WTC11 (cell line): Measurements from ENCODE around the gene LCA5L. TPM values are rescaled to one million over a fixed set of nuclear protein-coding genes. Genes with fewer than 3 reads are reported as not detected.

Experiments used
- ATAC-seq: fragments of 200-7000 bp; cut with Tn5 transposase; 2 replicates; pipeline ENCODE4 v1.10.0; 2021; ENCODE audit warnings: mild to moderate bottlenecking, moderate library complexity
- Bru-seq: library from RNA; stranded (reverse); fragments of 400-500 nt; gene quantifications from one replicate; lab custom pipeline; 2021; lab: Mats Ljungman, UMichigan
- CTCF ChIA-PET: fragments of 300-600 bp; sonication (Branson Sonifier 250); formaldehyde crosslinking; loops from one replicate; lab custom pipeline; 2021; ENCODE audit warnings: antibody characterized with exemption; lab: Charles Lee
- POLR2A ChIA-PET: fragments of 350-600 bp; sonication (Branson Sonifier 250); formaldehyde crosslinking; loops from one replicate; lab custom pipeline; 2021; ENCODE audit warnings: antibody characterized with exemption; lab: Charles Lee
- DNase-seq: peaks from one replicate; pipeline ENCODE4 v3.0.0; 2021; ENCODE audit warnings: low spot score
- H3K27ac Mint-ChIP-seq: 2 replicates; pipeline ENCODE4 v1.8.0; 2021; ENCODE audit warnings: mixed read lengths
- H3K27me3 Mint-ChIP-seq: 2 replicates; pipeline ENCODE4 v1.8.0; 2021; ENCODE audit warnings: low read depth, mild to moderate bottlenecking, moderate library complexity, mixed read lengths
- H3K36me3 Mint-ChIP-seq: 2 replicates; pipeline ENCODE4 v1.8.0; 2021; ENCODE audit warnings: mixed read lengths
- H3K4me1 Mint-ChIP-seq: 2 replicates; pipeline ENCODE4 v1.8.0; 2022; ENCODE audit warnings: mixed read lengths
- H3K4me3 Mint-ChIP-seq: 2 replicates; pipeline ENCODE4 v1.8.0; 2021; ENCODE audit warnings: mild to moderate bottlenecking, moderate library complexity, mixed read lengths
- H3K9me3 Mint-ChIP-seq: 2 replicates; pipeline ENCODE4 v1.8.0; 2021; ENCODE audit warnings: mixed read lengths
- AR ChIP-seq: fragments of 250-450 bp; sonication (Bioruptor Pico); IDR thresholded peaks from 2 replicates; pipeline ENCODE4 v1.9.0; 2021; ENCODE audit warnings: mild to moderate bottlenecking
- CREM ChIP-seq: sonication (generic); formaldehyde crosslinking; IDR thresholded peaks from 2 replicates; pipeline ENCODE4 v1.8.1; 2022; ENCODE audit warnings: mild to moderate bottlenecking, missing genetic modification reagents, moderate library complexity
- E2F5 ChIP-seq: sonication (generic); formaldehyde crosslinking; IDR thresholded peaks from 2 replicates; pipeline ENCODE4 v1.8.1; 2022; ENCODE audit warnings: mild to moderate bottlenecking, moderate library complexity, missing genetic modification reagents
- ESRRA ChIP-seq: sonication (generic); formaldehyde crosslinking; IDR thresholded peaks from 2 replicates; pipeline ENCODE4 v1.8.1; 2022; ENCODE audit warnings: mild to moderate bottlenecking, missing genetic modification reagents, borderline replicate concordance
- GTF2I ChIP-seq: fragments of 250-450 bp; sonication (Bioruptor Pico); conservative IDR thresholded peaks from 2 replicates; pipeline ENCODE4 v1.4.0; 2021; ENCODE audit warnings: mild to moderate bottlenecking
- HMGXB4 ChIP-seq: sonication (generic); formaldehyde crosslinking; IDR thresholded peaks from 2 replicates; pipeline ENCODE4 v1.8.1; 2023; ENCODE audit warnings: mild to moderate bottlenecking, moderate library complexity, missing genetic modification reagents
- IRF2 ChIP-seq: sonication (generic); formaldehyde crosslinking; IDR thresholded peaks from 2 replicates; pipeline ENCODE4 v1.8.0; 2022; ENCODE audit warnings: low read depth, missing genetic modification reagents, borderline replicate concordance
- MXD4 ChIP-seq: fragments of 250-450 bp; sonication (Bioruptor Pico); IDR thresholded peaks from 2 replicates; pipeline ENCODE4 v1.8.0; 2021; ENCODE audit warnings: mild to moderate bottlenecking, moderate library complexity, borderline replicate concordance
- MYBL2 ChIP-seq: sonication (generic); formaldehyde crosslinking; IDR thresholded peaks from 2 replicates; pipeline ENCODE4 v1.8.1; 2023; ENCODE audit warnings: mild to moderate bottlenecking, moderate library complexity, missing genetic modification reagents
- NFE2L1 ChIP-seq: sonication (generic); formaldehyde crosslinking; IDR thresholded peaks from 2 replicates; pipeline ENCODE4 v1.8.1; 2023; ENCODE audit warnings: missing genetic modification reagents
- SP1 ChIP-seq: sonication (generic); formaldehyde crosslinking; conservative IDR thresholded peaks from 2 replicates; pipeline ENCODE4 v1.8.1; 2022; ENCODE audit warnings: missing genetic modification reagents
- ZNF219 ChIP-seq: sonication (generic); formaldehyde crosslinking; IDR thresholded peaks from 2 replicates; pipeline ENCODE4 v1.8.0; 2023; ENCODE audit warnings: missing genetic modification reagents, mild to moderate bottlenecking, borderline replicate concordance
- ZNF232 ChIP-seq: sonication (generic); formaldehyde crosslinking; IDR thresholded peaks from 2 replicates; pipeline ENCODE4 v1.8.0; 2022; ENCODE audit warnings: mild to moderate bottlenecking, missing genetic modification reagents
- ZNF416 ChIP-seq: fragments of 250-450 bp; sonication (Bioruptor Pico); IDR thresholded peaks from 2 replicates; pipeline ENCODE4 v1.9.0; 2021; ENCODE audit warnings: mild to moderate bottlenecking, inconsistent platforms
- long read RNA-seq, 3 experiments: library from RNA in 1 of 3; library from capped mRNA in 1 of 3; library from polyadenylated mRNA in 1 of 3; unstranded in 2 of 3; stranded (forward) in 1 of 3; transcript quantifications; one replicate each; pipeline ENCODE4 v2.0.0, GENCODE V29; 2021
- total RNA-seq: library from RNA; stranded (reverse); gene quantifications from 3 replicates; pipeline ENCODE4 v1.2.3, GENCODE V29; 2021
- TF ChIP-seq, protein P1 (sequence below): sonication (generic); formaldehyde crosslinking; IDR thresholded peaks from 2 replicates; pipeline ENCODE4 v1.8.0; 2022; ENCODE audit warnings: mild to moderate bottlenecking, missing genetic modification reagents
- TF ChIP-seq, protein P2 (sequence below): fragments of 250-450 bp; sonication (Bioruptor Pico); IDR thresholded peaks from 2 replicates; pipeline ENCODE4 v1.8.0; 2021; ENCODE audit warnings: mild to moderate bottlenecking
- TF ChIP-seq, protein P3 (sequence below): sonication (generic); formaldehyde crosslinking; IDR thresholded peaks from 2 replicates; pipeline ENCODE4 v1.8.0; 2022; ENCODE audit warnings: mild to moderate bottlenecking, missing genetic modification reagents
- TF ChIP-seq, protein P4 (sequence below): sonication (generic); formaldehyde crosslinking; IDR thresholded peaks from 2 replicates; pipeline ENCODE4 v1.8.0; 2022; ENCODE audit warnings: missing genetic modification reagents
- TF ChIP-seq, protein P5 (sequence below): fragments of 250-450 bp; sonication (Bioruptor Pico); IDR thresholded peaks from 2 replicates; pipeline ENCODE4 v1.9.0; 2021; ENCODE audit warnings: moderate library complexity, mild to moderate bottlenecking, inconsistent platforms, borderline replicate concordance
- TF ChIP-seq, protein P6 (sequence below): fragments of 250-450 bp; sonication (Bioruptor Pico); IDR thresholded peaks from 2 replicates; pipeline ENCODE4 v1.9.0; 2021; ENCODE audit warnings: mild to moderate bottlenecking

The LCA5L gene
- 0.64 to 1.0 TPM (median 0.76 TPM) in 3 replicates for total RNA-seq
- Bru-seq, nascent RNA: percentile 28 among the genes with signal in this experiment
- long read RNA-seq, experiment 1, partial matches to known transcripts: 0 of 5 reads
- long read RNA-seq, experiment 1, other reads (novel, unspliced or antisense): 2 of 5 reads
- long read RNA-seq, experiment 2, partial matches to known transcripts: 1 of 2 reads
- long read RNA-seq, experiment 2, other reads (novel, unspliced or antisense): 1 of 2 reads
- long read RNA-seq, experiment 3, partial matches to known transcripts: 0 of 1 reads
- long read RNA-seq, experiment 3, other reads (novel, unspliced or antisense): 1 of 1 reads

DNA sequence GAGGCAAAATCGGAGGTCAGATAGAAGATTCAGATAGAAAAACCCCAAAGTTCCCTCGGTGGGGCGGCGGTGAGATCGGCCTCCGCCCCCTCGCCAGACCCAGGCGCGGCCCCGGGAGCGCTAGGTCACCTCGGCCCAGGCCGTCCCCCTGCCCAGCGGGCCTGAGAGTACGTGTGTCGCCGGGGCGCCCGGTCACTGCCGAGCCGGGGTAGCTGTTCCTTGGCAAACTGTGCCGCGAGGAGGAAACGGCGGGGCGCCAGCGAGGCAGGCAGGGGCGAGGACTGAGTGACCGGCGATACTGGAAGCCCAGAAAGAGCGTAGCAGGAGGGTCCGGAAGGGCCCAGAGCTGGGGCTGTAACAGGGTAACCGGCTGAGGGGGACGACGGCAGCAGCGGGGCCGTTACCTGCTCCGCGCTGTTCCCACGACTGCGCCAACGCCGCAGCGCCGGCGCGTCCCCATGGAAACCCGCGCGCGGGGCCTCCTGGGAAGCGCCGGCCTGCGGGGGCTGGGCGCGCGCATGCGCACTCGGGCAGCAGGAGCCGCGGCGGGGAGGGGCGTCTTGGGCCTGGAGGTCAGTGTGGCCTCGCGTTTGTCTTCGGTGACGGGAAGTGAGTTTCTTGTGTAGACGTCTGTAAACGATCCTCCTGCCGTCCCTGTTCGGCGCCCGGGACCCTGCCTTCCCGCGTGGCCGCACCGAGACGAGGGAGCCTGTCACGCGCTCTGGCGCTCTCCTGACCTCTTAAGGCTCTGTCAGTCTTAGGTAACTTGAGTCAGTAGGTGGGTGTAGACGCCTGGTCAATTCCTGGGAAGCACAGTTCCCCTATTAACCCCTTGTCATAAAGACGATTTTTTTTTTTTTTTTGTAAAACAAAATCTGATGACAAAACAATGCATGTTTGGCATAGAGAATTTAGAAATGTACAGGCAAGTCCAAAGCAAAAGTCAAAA, at the start of gene LCA5L:
TSS of gene LCA5L (minus strand) at position 458 of the 949 bp plus-strand sequence. CDS start 17,285 bp downstream, outside the sequence.
- Mint-ChIP-seq H3K9me3 (peaks cover 6% of the 10 kb centered on the region), H3K36me3 (no peaks in the 10 kb centered on the region), H3K4me3 (peak within 1 kb of the TSS; percentile 94), H3K4me1 (peaks cover 33% of the 10 kb centered on the region), H3K27me3 (peaks cover 7% of the 10 kb centered on the region), H3K27ac (peak within 1 kb of the TSS; percentile 93)
- ATAC-seq: peak; percentile 83
- ChIA-PET CTCF (interaction anchor here (1.0 to 1.1 kb wide), 2 partner anchors 58 to 436 kb away, joined by 3 read pairs; no protein-coding TSS in a partner anchor), POLR2A (no interaction called here)
- TF ChIP-seq, protein P1, sequence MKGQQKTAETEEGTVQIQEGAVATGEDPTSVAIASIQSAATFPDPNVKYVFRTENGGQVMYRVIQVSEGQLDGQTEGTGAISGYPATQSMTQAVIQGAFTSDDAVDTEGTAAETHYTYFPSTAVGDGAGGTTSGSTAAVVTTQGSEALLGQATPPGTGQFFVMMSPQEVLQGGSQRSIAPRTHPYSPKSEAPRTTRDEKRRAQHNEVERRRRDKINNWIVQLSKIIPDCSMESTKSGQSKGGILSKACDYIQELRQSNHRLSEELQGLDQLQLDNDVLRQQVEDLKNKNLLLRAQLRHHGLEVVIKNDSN (CRISPR knock-in tag): no peak
- TF ChIP-seq, protein P2, sequence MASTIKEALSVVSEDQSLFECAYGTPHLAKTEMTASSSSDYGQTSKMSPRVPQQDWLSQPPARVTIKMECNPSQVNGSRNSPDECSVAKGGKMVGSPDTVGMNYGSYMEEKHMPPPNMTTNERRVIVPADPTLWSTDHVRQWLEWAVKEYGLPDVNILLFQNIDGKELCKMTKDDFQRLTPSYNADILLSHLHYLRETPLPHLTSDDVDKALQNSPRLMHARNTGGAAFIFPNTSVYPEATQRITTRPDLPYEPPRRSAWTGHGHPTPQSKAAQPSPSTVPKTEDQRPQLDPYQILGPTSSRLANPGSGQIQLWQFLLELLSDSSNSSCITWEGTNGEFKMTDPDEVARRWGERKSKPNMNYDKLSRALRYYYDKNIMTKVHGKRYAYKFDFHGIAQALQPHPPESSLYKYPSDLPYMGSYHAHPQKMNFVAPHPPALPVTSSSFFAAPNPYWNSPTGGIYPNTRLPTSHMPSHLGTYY (CRISPR knock-in tag): no peak
- no peak for TF ChIP-seq GTF2I (CRISPR knock-in tag)
- TF ChIP-seq ZNF232 (CRISPR knock-in tag): 0 out of 2 replicates have a peak, but pooled peaks have one; percentile 45
- TF ChIP-seq, protein P3, sequence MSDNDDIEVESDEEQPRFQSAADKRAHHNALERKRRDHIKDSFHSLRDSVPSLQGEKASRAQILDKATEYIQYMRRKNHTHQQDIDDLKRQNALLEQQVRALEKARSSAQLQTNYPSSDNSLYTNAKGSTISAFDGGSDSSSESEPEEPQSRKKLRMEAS (CRISPR knock-in tag): peak; percentile 63; the same call in 1 of the 2 replicates
- no peak for TF ChIP-seq IRF2
- TF ChIP-seq, protein P4, sequence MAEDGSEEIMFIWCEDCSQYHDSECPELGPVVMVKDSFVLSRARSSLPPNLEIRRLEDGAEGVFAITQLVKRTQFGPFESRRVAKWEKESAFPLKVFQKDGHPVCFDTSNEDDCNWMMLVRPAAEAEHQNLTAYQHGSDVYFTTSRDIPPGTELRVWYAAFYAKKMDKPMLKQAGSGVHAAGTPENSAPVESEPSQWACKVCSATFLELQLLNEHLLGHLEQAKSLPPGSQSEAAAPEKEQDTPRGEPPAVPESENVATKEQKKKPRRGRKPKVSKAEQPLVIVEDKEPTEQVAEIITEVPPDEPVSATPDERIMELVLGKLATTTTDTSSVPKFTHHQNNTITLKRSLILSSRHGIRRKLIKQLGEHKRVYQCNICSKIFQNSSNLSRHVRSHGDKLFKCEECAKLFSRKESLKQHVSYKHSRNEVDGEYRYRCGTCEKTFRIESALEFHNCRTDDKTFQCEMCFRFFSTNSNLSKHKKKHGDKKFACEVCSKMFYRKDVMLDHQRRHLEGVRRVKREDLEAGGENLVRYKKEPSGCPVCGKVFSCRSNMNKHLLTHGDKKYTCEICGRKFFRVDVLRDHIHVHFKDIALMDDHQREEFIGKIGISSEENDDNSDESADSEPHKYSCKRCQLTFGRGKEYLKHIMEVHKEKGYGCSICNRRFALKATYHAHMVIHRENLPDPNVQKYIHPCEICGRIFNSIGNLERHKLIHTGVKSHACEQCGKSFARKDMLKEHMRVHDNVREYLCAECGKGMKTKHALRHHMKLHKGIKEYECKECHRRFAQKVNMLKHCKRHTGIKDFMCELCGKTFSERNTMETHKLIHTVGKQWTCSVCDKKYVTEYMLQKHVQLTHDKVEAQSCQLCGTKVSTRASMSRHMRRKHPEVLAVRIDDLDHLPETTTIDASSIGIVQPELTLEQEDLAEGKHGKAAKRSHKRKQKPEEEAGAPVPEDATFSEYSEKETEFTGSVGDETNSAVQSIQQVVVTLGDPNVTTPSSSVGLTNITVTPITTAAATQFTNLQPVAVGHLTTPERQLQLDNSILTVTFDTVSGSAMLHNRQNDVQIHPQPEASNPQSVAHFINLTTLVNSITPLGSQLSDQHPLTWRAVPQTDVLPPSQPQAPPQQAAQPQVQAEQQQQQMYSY (CRISPR knock-in tag): no peak
- TF ChIP-seq HMGXB4 (CRISPR knock-in tag): peak; percentile 47; the same call in 1 of the 2 replicates
- TF ChIP-seq AR (CRISPR knock-in tag): no peak
- no peak for TF ChIP-seq ZNF219 (CRISPR knock-in tag)
- TF ChIP-seq, protein P5, sequence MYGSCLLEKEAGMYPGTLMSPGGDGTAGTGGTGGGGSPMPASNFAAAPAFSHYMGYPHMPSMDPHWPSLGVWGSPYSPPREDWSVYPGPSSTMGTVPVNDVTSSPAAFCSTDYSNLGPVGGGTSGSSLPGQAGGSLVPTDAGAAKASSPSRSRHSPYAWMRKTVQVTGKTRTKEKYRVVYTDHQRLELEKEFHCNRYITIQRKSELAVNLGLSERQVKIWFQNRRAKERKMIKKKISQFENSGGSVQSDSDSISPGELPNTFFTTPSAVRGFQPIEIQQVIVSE (CRISPR knock-in tag): 0 out of 2 replicates have a peak, but pooled peaks have one; percentile 46
- no peak for TF ChIP-seq MXD4 (CRISPR knock-in tag)
- no peak for TF ChIP-seq ZNF416 (CRISPR knock-in tag)
- TF ChIP-seq, protein P6, sequence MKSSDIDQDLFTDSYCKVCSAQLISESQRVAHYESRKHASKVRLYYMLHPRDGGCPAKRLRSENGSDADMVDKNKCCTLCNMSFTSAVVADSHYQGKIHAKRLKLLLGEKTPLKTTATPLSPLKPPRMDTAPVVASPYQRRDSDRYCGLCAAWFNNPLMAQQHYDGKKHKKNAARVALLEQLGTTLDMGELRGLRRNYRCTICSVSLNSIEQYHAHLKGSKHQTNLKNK: no peak
- TF ChIP-seq E2F5 (CRISPR knock-in tag): peak; percentile 76
- no peak for TF ChIP-seq SP1 (CRISPR knock-in tag)
- TF ChIP-seq NFE2L1 (CRISPR knock-in tag): peak; percentile 50
- no peak for TF ChIP-seq CREM (CRISPR knock-in tag)
- peak; percentile 72; the same call in 1 of the 2 replicates for TF ChIP-seq MYBL2 (CRISPR knock-in tag)
- no peak for TF ChIP-seq ESRRA (CRISPR knock-in tag)
- TF ChIP-seq, all 79 proteins: peak for 7
- DNase-seq: peak; percentile 93
